Measurements from ENCODE around the gene LAMA5.

LAMA5 gene

DNA sequence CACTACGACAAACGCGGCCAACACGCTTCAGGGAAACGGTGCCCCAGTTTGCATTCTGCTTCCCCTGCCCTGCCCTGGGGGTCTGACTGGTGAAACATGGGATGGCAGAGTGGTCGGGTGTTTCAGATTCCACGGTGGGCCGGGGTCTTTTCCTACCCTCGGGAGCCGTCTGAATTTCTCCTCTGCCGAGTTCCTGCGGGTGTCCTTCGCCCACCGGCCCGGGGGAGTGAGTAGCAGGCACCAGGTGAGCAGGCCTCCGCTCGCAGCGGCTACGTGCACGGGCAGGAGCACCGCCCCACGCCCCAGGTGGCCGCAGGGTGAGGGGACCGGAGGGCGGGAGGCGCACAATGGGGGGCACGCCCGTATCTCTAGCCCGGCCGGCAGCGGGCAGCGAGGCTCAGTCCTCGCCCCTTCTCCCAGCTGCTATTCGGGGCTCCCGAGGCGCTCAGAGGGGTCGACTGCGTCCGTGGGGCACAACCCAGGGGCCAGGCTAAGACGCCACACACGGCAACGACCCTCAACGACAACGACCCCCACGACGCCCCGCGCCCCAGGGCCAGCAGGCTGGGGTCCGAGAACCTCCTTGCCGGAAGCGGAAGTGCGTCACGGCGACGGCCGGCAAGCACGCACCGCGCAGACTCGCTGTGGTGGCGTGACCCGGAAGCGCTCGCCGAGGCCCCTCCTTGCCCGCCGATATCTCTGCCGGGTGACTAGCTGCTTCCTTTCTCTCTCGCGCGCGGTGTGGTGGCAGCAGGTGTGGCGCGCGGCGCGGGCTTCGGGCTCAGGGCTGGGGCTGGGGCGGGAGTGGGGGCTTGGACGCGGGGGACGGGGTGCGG lies 19.5 kb upstream of the LAMA5 start, which contains the start of gene RPS21:
RPS21 (plus strand) TSS at position 721 of the 836 bp plus-strand sequence. CDS start 236 bp downstream, outside the sequence.
- TF ChIP-seq, protein P1, sequence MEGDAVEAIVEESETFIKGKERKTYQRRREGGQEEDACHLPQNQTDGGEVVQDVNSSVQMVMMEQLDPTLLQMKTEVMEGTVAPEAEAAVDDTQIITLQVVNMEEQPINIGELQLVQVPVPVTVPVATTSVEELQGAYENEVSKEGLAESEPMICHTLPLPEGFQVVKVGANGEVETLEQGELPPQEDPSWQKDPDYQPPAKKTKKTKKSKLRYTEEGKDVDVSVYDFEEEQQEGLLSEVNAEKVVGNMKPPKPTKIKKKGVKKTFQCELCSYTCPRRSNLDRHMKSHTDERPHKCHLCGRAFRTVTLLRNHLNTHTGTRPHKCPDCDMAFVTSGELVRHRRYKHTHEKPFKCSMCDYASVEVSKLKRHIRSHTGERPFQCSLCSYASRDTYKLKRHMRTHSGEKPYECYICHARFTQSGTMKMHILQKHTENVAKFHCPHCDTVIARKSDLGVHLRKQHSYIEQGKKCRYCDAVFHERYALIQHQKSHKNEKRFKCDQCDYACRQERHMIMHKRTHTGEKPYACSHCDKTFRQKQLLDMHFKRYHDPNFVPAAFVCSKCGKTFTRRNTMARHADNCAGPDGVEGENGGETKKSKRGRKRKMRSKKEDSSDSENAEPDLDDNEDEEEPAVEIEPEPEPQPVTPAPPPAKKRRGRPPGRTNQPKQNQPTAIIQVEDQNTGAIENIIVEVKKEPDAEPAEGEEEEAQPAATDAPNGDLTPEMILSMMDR (IDR thresholded peaks at IDR 0.05; ENCODE audit: extremely low read depth, missing control alignments) = no peak
- DNase-seq (ENCODE audit: low spot score) = peak; percentile 97

- TF ChIP-seq, protein P1 (IDR thresholded peaks at IDR 0.05; ENCODE audit: extremely low read depth, missing control alignments) = peak; percentile 94
Observed at GRCh38 chr20:62382306-62383198, 15.4 kb upstream of the LAMA5 start.

GRCh38 chr20:62381842-62382241 lies 14.7 kb upstream of the LAMA5 start:
- DNase-seq (ENCODE audit: low spot score) = no peak
- TF ChIP-seq, protein P1 (IDR thresholded peaks at IDR 0.05; ENCODE audit: extremely low read depth, missing control alignments) = no peak

More at GRCh38 chr20:62382306-62383198, 15.4 kb upstream of the LAMA5 start:
- DNase-seq (ENCODE audit: low spot score) = peak; percentile 88

- TF ChIP-seq, protein P1 (IDR thresholded peaks at IDR 0.05; ENCODE audit: extremely low read depth, missing control alignments) = no peak
- DNase-seq (ENCODE audit: low spot score) = no peak
Observed at GRCh38 chr20:62381202-62381797, 14.2 kb upstream of the LAMA5 start.

DNA sequence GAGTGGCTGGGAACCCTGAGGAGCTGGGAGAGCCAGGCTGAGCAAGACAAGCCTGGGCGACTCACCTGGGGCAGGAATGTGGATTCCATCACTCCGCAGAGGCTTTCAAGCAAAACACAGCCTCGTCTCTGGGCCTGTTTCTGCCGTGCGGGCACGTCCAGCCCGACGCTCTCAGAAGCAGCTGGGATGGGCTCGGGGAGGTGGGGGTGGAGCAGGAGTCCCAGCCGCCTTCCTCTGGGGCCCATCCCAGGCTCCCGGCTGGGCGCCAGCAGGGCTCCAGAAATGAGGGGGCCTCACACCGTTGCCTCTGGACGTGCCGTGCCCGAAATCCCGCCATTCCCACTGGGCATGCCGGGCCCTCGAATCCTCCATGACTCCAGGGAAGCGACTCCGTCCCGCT lies 11.1 kb upstream of the LAMA5 start:
- TF ChIP-seq, protein P1 (IDR thresholded peaks at IDR 0.05; ENCODE audit: extremely low read depth, missing control alignments) = no peak
- no peak for DNase-seq (ENCODE audit: low spot score)

- DNase-seq (ENCODE audit: low spot score) = no peak
- TF ChIP-seq, protein P1 (IDR thresholded peaks at IDR 0.05; ENCODE audit: extremely low read depth, missing control alignments) = no peak
Observed at GRCh38 chr20:62377615-62378178, 10.6 kb upstream of the LAMA5 start.

Data from GM20000 (cell line).